NCI-H748 treated with DMSO at 0.1 percent for 48 hours (cell line): ENCODE data around the gene DHCR24.
"Not testable (repeated sequence)": the region's sequence is repeated elsewhere in the genome, so short reads cannot be mapped to it uniquely, and the experiment has no call there.

ENCODE experiments used
- DNase-seq: peaks from one replicate; lab custom pipeline; 2025; lab: John Stamatoyannopoulos, UW

Gene DHCR24

GRCh38 chr1:54888080-54888733 is 1.2 kb upstream of the DHCR24 start:
- peak; percentile 83 for DNase-seq

- no peak for DNase-seq
These were observed 673 bp upstream of the DHCR24 start for GRCh38 chr1:54887665-54888071.

GRCh38 chr1:54885807-54886723 is 930 bp downstream of the DHCR24 start:
- DNase-seq = peak; percentile 32

GRCh38 chr1:54885237-54885679 is 1.7 kb downstream of the DHCR24 start:
- DNase-seq = no peak

GRCh38 chr1:54884768-54885167 is 2.2 kb downstream of the DHCR24 start:
- no peak for DNase-seq

GRCh38 chr1:54884135-54884586 is 2.8 kb downstream of the DHCR24 start:
- DNase-seq = no peak

- DNase-seq = no peak
These were observed 3.5 kb downstream of the DHCR24 start for GRCh38 chr1:54883349-54884102.

- peak; percentile 63 for DNase-seq
These were observed 4.5 kb downstream of the DHCR24 start for GRCh38 chr1:54882519-54882918.

- DNase-seq = not testable (repeated sequence)
These were observed 5.4 kb downstream of the DHCR24 start for GRCh38 chr1:54881604-54882003.

GRCh38 chr1:54879872-54880271 is 7.1 kb downstream of the DHCR24 start:
- no peak for DNase-seq

GRCh38 chr1:54876814-54877213 is 10.2 kb downstream of the DHCR24 start:
- DNase-seq = no peak

GRCh38 chr1:54875000-54875399 is 12.0 kb downstream of the DHCR24 start:
- DNase-seq = no peak

GRCh38 chr1:54874079-54874830 is 12.7 kb downstream of the DHCR24 start:
- no peak for DNase-seq

- no peak for DNase-seq
These were observed 15.0 kb downstream of the DHCR24 start for GRCh38 chr1:54872036-54872331.

- DNase-seq = no peak
These were observed 15.5 kb downstream of the DHCR24 start for GRCh38 chr1:54871275-54872035.

GRCh38 chr1:54870869-54871268 is 16.1 kb downstream of the DHCR24 start:
- DNase-seq = no peak

GRCh38 chr1:54869173-54869851 is 17.7 kb downstream of the DHCR24 start:
- no peak for DNase-seq

- DNase-seq = no peak
These were observed 19.3 kb downstream of the DHCR24 start for GRCh38 chr1:54867717-54868057.

- DNase-seq = no peak
These were observed 19.9 kb downstream of the DHCR24 start for GRCh38 chr1:54866801-54867716.
